T-cell (primary cell): ENCODE data around the gene TMC8. TPM values are rescaled to one million over a fixed set of nuclear protein-coding genes. Genes with fewer than 3 reads are reported as not detected.

ENCODE experiments used
- ATAC-seq, 4 experiments: fragments of 200-7000 bp in 3 of 4; fragments of 150-1000 bp in 1 of 4; cut with Tn5 transposase; replicated peaks in 1 of 4; 1 replicate in 3 of 4; 2 replicates in 1 of 4; pipeline ENCODE4 v1.10.0; 2021; ENCODE audit warnings: moderate library complexity in 3 of 4, mild to moderate bottlenecking in 2 of 4, moderate number of reproducible peaks in 1 of 4
- CTCF ChIA-PET, 2 donors: fragments of 300-600 bp; sonication (Branson Sonifier 250); formaldehyde crosslinking; loops; one replicate each; lab custom pipeline; 2022; ENCODE audit warnings: antibody characterized with exemption in 2 of 2; lab: Charles Lee
- POLR2A ChIA-PET, 2 donors: fragments of 300-600 bp; sonication (Branson Sonifier 250); formaldehyde crosslinking; loops; one replicate each; lab custom pipeline; 2022; ENCODE audit warnings: antibody characterized with exemption in 2 of 2; lab: Charles Lee
- DNase-seq, 35 experiments: peaks; one replicate each; pipeline versions ENCODE4 v3.0.0 to v3.0.0-alpha.2; 2013 to 2023
- H3K27ac ChIP-seq: one replicate; pipeline ENCODE4 v1.5.1; 2013; ENCODE audit warnings: low read length
- H3K27me3 ChIP-seq, 2 experiments: replicated peaks in 1 of 2; 1 replicate in 1 of 2; 2 replicates in 1 of 2; pipeline versions ENCODE4 v1.6.1 to v1.7.0; 2013; ENCODE audit warnings: low read length in 1 of 2, mixed read lengths in 1 of 2; ENCODE audit not compliant: control insufficient read depth in 2 of 2, insufficient read depth in 2 of 2; ENCODE audit errors: extremely low read depth in 1 of 2
- H3K36me3 ChIP-seq, 2 donors: 1 replicate in 1 of 2; 2 replicates in 1 of 2; pipeline versions ENCODE4 v1.6.1 to v1.7.0; 2013; ENCODE audit warnings: low read length in 1 of 2; ENCODE audit not compliant: control insufficient read depth in 2 of 2, insufficient read depth in 1 of 2; ENCODE audit errors: extremely low read depth in 1 of 2
- H3K4me1 ChIP-seq, 2 experiments: 1 replicate in 1 of 2; 2 replicates in 1 of 2; pipeline versions ENCODE4 v1.6.1 to v1.7.0; 2013; ENCODE audit warnings: low read length in 2 of 2, mixed read lengths in 1 of 2; ENCODE audit not compliant: insufficient read depth in 2 of 2, control insufficient read depth in 1 of 2; ENCODE audit errors: extremely low read depth in 1 of 2
- H3K4me3 ChIP-seq, 2 donors: 1 replicate in 1 of 2; 2 replicates in 1 of 2; pipeline versions ENCODE4 v1.5.1 to v1.7.0; 2013; ENCODE audit warnings: mild to moderate bottlenecking in 2 of 2, low read length in 1 of 2, moderate library complexity in 1 of 2; ENCODE audit not compliant: control insufficient read depth in 1 of 2; ENCODE audit errors: extremely low read depth in 1 of 2
- H3K9me3 ChIP-seq: 2 replicates; pipeline ENCODE4 v1.7.0; 2013
- H3K27ac Mint-ChIP-seq, 2 donors: one replicate each; pipeline ENCODE4 v1.8.0; 2020 to 2021; ENCODE audit warnings: mild to moderate bottlenecking in 2 of 2, mixed read lengths in 2 of 2
- H3K27me3 Mint-ChIP-seq, 2 donors: one replicate each; pipeline ENCODE4 v1.8.0; 2021 to 2022; ENCODE audit warnings: mixed read lengths in 2 of 2
- H3K36me3 Mint-ChIP-seq: one replicate; pipeline ENCODE4 v1.8.0; 2021; ENCODE audit warnings: mixed read lengths
- H3K4me1 Mint-ChIP-seq, 3 donors: one replicate each; pipeline ENCODE4 v1.8.0; 2020 to 2022; ENCODE audit warnings: mixed read lengths in 3 of 3, mild to moderate bottlenecking in 1 of 3
- H3K4me3 Mint-ChIP-seq, 3 donors: one replicate each; pipeline ENCODE4 v1.8.0; 2020 to 2022; ENCODE audit warnings: mild to moderate bottlenecking in 3 of 3, mixed read lengths in 3 of 3, moderate library complexity in 3 of 3
- H3K9me3 Mint-ChIP-seq, 3 donors: one replicate each; pipeline ENCODE4 v1.8.0; 2020 to 2022; ENCODE audit warnings: mixed read lengths in 3 of 3
- WGBS: methylation state at CpG from one replicate; pipeline ENCODE4 v1.1.5; 2013; ENCODE audit warnings: missing lambda C conversion rate; ENCODE audit not compliant: insufficient coverage; 5-methylcytosine and 5-hydroxymethylcytosine counted together
- total RNA-seq, 35 experiments: library from RNA in 6 of 35; stranded (reverse) in 6 of 35; fragments of 120-200 nt in 1 of 35; gene quantifications; one replicate each; pipeline versions ENCODE4 v1.2.1 to v1.2.4 and lab custom pipeline; 2013 to 2026

TMC8 gene
- total RNA-seq, 5 donors from 2014 or later (not counting 1 experiment from before 2014, with no cell fraction given) = 301 to 631 (median 431) TPM

- Mint-ChIP-seq H3K27ac (no peak overlapping the region), H3K4me3 (no peak overlapping the region), H3K27me3 (no peaks in the 10 kb centered on the region), H3K36me3 (no peaks in the 10 kb centered on the region), H3K9me3 (no peaks in the 10 kb centered on the region), H3K4me1 (peaks cover 0 to 7% (median 5%) of the 10 kb centered on the region in 3 donors)
- Histone ChIP-seq H3K9me3 (no peaks in the 10 kb centered on the region), H3K27me3 (peaks cover 0 to 4% of the 10 kb centered on the region in 2 experiments), H3K4me3 (no peak overlapping the region), H3K27ac (no peak overlapping the region), H3K4me1 (peaks cover 7 to 18% of the 10 kb centered on the region in 2 experiments), H3K36me3 (no peaks in the 10 kb centered on the region)
- no peak for ATAC-seq
- ChIA-PET POLR2A (no interaction called here), CTCF (no interaction called here)
- no peak for DNase-seq
- WGBS = 92% methylated on average over 9 of the region's 16 CpGs
These were observed 34.4 kb downstream of the TMC8 start for GRCh38 chr17:78164748-78165607.

DNA sequence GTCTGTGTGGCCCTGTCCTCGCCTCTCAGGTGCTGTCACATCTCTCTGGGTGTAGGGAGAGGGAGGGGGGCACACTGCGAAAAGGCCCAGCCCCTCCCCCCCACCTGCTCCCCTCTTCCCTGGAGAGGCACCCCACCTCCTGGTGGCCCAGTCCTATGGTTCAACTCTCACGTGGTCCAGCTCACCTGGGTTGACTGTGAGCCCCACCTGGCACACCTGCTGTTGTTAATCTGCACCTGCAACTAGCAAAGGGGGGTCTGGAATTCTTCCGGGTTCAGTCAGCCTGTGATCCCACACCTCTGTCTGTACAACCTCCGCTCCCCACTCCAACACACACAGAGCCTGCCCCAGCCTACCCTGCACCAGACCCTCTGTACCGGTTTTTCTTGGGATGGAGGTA is 35.8 kb downstream of the TMC8 start:
- Mint-ChIP-seq H3K9me3 (no peaks in the 10 kb centered on the region), H3K27ac (no peak overlapping the region), H3K4me3 (peak overlapping the region in 1 of 3 donors; percentile 9), H3K27me3 (no peaks in the 10 kb centered on the region), H3K4me1 (peaks cover 1 to 19% (median 19%) of the 10 kb centered on the region in 3 donors), H3K36me3 (no peaks in the 10 kb centered on the region)
- ATAC-seq (no peak), DNase-seq (no peak)
- peaks cover 4% of the 10 kb centered on the region in 2 donors for H3K36me3 ChIP-seq
- H3K9me3 ChIP-seq = no peaks in the 10 kb centered on the region
- H3K27ac ChIP-seq = no peak overlapping the region
- CTCF ChIA-PET = no interaction called here
- POLR2A ChIA-PET = no interaction called here
- H3K4me1 ChIP-seq = peaks cover 7 to 31% of the 10 kb centered on the region in 2 experiments
- H3K4me3 ChIP-seq = no peak overlapping the region
- H3K27me3 ChIP-seq = peaks cover 0 to 4% of the 10 kb centered on the region in 2 experiments
- WGBS = 24% methylated on average over 1 of the region's 6 CpGs

- ATAC-seq (peak; percentile 86 to 94 (median 92)), DNase-seq (peak; percentile 73 to 92 (median 83))
- Histone ChIP-seq H3K27me3 (peaks cover 0 to 4% of the 10 kb centered on the region in 2 experiments), H3K4me3 (peak within 1 kb of the TSS; percentile 51 to 58), H3K36me3 (peaks cover 5 to 14% of the 10 kb centered on the region in 2 donors), H3K4me1 (peaks cover 13 to 51% of the 10 kb centered on the region in 2 experiments), H3K9me3 (no peaks in the 10 kb centered on the region), H3K27ac (peak within 1 kb of the TSS; percentile 83)
- H3K27me3 Mint-ChIP-seq = no peaks in the 10 kb centered on the region
- H3K9me3 Mint-ChIP-seq = no peaks in the 10 kb centered on the region
- under 1% methylated on average over 80 of the region's 84 CpGs for WGBS
- no peaks in the 10 kb centered on the region for H3K36me3 Mint-ChIP-seq
- peak within 1 kb of the TSS; percentile 79 to 82 for H3K27ac Mint-ChIP-seq
- ChIA-PET POLR2A (no interaction called here), CTCF (no interaction called here)
- peaks cover 21 to 39% (median 38%) of the 10 kb centered on the region in 3 donors for H3K4me1 Mint-ChIP-seq
- peak within 1 kb of the TSS; percentile 66 to 75 (median 68) for H3K4me3 Mint-ChIP-seq
These were observed 37.8 kb downstream of the TMC8 start, which contains the start of gene SYNGR2 for GRCh38 chr17:78168242-78168902. SYNGR2 (plus strand) TSS chr17:78168581; CDS start chr17:78168617, 36 bp downstream.

- Histone ChIP-seq H3K27me3 (peaks cover 0 to 3% of the 10 kb centered on the region in 2 experiments), H3K4me3 (peak overlapping the region; percentile 38 to 58)
- H3K27ac Mint-ChIP-seq = peak overlapping the region; percentile 79 to 82
These were observed 38.6 kb downstream of the TMC8 start for GRCh38 chr17:78168903-78169793.

DNA sequence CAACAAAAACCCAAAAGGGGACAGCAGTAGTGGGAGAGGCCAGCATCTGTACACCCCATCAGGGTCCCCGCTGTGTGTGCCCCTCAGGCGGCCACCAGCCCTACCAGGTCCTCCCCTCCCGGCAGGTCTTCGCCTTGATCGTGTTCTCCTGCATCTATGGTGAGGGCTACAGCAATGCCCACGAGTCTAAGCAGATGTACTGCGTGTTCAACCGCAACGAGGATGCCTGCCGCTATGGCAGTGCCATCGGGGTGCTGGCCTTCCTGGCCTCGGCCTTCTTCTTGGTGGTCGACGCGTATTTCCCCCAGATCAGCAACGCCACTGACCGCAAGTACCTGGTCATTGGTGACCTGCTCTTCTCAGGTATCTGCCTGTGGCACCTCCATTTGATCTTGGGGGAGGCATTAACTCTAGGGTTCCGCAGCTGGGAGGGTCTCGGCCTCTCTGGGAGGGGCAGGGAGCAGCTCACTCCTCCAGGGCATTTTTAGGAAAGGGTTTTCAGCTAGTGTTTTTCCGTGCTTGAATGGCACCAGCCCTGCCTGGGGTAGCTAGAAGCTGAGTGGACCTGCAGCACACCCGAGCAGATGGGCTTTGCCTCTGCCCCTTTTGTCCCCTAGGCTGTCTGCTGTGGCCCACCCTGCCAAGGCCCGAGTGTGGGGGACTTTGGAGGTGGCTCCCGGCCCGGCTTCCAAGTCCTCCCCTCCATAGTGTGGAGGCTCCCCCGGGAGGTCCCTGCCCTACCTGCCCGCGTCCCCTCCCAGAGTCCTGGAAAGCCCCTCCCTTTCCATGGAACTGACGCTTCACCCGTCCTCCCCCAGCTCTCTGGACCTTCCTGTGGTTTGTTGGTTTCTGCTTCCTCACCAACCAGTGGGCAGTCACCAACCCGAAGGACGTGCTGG is 40.4 kb downstream of the TMC8 start:
- no peaks in the 10 kb centered on the region for H3K27me3 Mint-ChIP-seq
- no peak for ATAC-seq
- Histone ChIP-seq H3K27ac (no peak overlapping the region), H3K27me3 (no peaks in the 10 kb centered on the region), H3K4me1 (peaks cover 14 to 66% of the 10 kb centered on the region in 2 experiments), H3K4me3 (no peak overlapping the region), H3K36me3 (peaks cover 8 to 14% of the 10 kb centered on the region in 2 donors), H3K9me3 (no peaks in the 10 kb centered on the region)
- CTCF ChIA-PET = no interaction called here
- no peak for DNase-seq
- peaks cover 37 to 58% (median 55%) of the 10 kb centered on the region in 3 donors for H3K4me1 Mint-ChIP-seq
- 89% methylated on average over 27 of the region's 31 CpGs for whole genome bisulfite sequencing
- H3K27ac Mint-ChIP-seq = peak overlapping the region; percentile 28 to 82
- H3K36me3 Mint-ChIP-seq = peaks cover 4% of the 10 kb centered on the region
- no peaks in the 10 kb centered on the region for H3K9me3 Mint-ChIP-seq
- POLR2A ChIA-PET = no interaction called here
- H3K4me3 Mint-ChIP-seq = peak overlapping the region; percentile 50 to 68 (median 66)

More at GRCh38 chr17:78168903-78169793, 38.6 kb downstream of the TMC8 start:
- H3K4me1 ChIP-seq = peaks cover 14 to 58% of the 10 kb centered on the region in 2 experiments
- Mint-ChIP-seq H3K4me1 (peaks cover 28 to 47% (median 46%) of the 10 kb centered on the region in 3 donors), H3K9me3 (no peaks in the 10 kb centered on the region), H3K27me3 (no peaks in the 10 kb centered on the region), H3K4me3 (peak overlapping the region; percentile 66 to 70 (median 68)), H3K36me3 (peaks cover 4% of the 10 kb centered on the region)
- no peaks in the 10 kb centered on the region for H3K9me3 ChIP-seq
- H3K36me3 ChIP-seq = peaks cover 5 to 14% of the 10 kb centered on the region in 2 donors
- ATAC-seq (peak; percentile 20 to 71 (median 26)), DNase-seq (peak in 32 of 35 experiments; percentile 28 to 83 (median 46))
- peak overlapping the region; percentile 72 for H3K27ac ChIP-seq
- POLR2A ChIA-PET = no interaction called here
- CTCF ChIA-PET = no interaction called here
- WGBS = 25% methylated on average over 17 of the region's 38 CpGs
